Lower lobe of right lung (tissue), 2 donors: ENCODE measurements around the gene AFF3. TPM values are rescaled to one million over a fixed set of nuclear protein-coding genes. Genes with fewer than 3 reads are reported as not detected.

Source experiments
- ATAC-seq, 2 donors: fragments of 200-7000 bp; cut with Tn5 transposase; one replicate each; pipeline ENCODE4 v1.9.1; 2020 to 2022; ENCODE audit warnings: mild to moderate bottlenecking in 2 of 2, moderate library complexity in 2 of 2
- DNase-seq: peaks from one replicate; pipeline ENCODE4 v3.0.0-alpha.2; 2020
- H3K27ac ChIP-seq: fragments of 200-600 bp; one replicate; pipeline ENCODE4 v1.8.0; 2022
- H3K27me3 ChIP-seq: fragments of 200-600 bp; one replicate; pipeline ENCODE4 v1.8.0; 2022; ENCODE audit warnings: low read depth
- H3K36me3 ChIP-seq: fragments of 200-600 bp; one replicate; pipeline ENCODE4 v1.8.0; 2022; ENCODE audit warnings: mild to moderate bottlenecking
- H3K4me1 ChIP-seq: fragments of 200-600 bp; one replicate; pipeline ENCODE4 v1.8.0; 2022
- H3K4me3 ChIP-seq: fragments of 200-600 bp; one replicate; pipeline ENCODE4 v1.8.0; 2022; ENCODE audit warnings: mild to moderate bottlenecking
- H3K9me3 ChIP-seq: fragments of 200-600 bp; one replicate; pipeline ENCODE4 v1.8.0; 2022
- intact Hi-C: fragments of 100-400 bp; cut with DNase I; formaldehyde crosslinking; loops from one replicate; pipeline ENCODE4 v1.11.0; 2022
- total RNA-seq: library from RNA; stranded (reverse); fragmentation: NEBNext Ultra II Directional; extraction: Animal tissue kit (Norgen Biotek cat#: 25700); gene quantifications from one replicate; pipeline ENCODE4 v1.2.1, GENCODE V29; 2021
- TF ChIP-seq, protein P1 (sequence below): fragments of 200-600 bp; IDR thresholded peaks from one replicate; pipeline ENCODE4 v1.8.0; 2022; ENCODE audit warnings: antibody characterized with exemption, mild to moderate bottlenecking
- donor health status: DM: no; HTN: yes; CAD: no; lungs with severe emphysema.

The AFF3 gene
- total RNA-seq, 1 donor from 2014 or later, result 57.3 TPM

DNA sequence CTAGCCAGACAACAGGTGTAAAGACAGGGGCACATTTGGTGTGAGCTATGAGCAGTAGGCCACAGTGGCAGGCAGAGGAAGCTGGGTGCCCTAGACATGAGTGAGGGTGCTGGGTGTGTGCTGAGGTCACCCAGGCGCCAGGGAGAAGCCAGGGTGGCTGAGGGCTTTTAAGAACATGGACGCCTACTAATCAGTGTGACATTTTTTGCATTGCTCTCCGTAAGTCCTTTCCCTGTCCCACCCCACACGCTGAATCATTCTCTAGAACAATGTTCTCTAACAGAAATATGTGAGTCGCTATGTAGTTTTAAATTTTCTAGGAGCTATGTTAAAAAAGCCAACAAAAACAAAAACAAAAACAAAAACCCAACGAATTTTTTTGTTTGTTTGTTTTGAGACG, 448.1 kb downstream of the AFF3 start:
- Histone ChIP-seq H3K27me3 (no peaks in the 10 kb centered on the region), H3K27ac (no peak overlapping the region), H3K9me3 (no peaks in the 10 kb centered on the region), H3K4me1 (peaks cover 7% of the 10 kb centered on the region), H3K36me3 (no peaks in the 10 kb centered on the region), H3K4me3 (no peak overlapping the region)
- TF ChIP-seq, protein P1, sequence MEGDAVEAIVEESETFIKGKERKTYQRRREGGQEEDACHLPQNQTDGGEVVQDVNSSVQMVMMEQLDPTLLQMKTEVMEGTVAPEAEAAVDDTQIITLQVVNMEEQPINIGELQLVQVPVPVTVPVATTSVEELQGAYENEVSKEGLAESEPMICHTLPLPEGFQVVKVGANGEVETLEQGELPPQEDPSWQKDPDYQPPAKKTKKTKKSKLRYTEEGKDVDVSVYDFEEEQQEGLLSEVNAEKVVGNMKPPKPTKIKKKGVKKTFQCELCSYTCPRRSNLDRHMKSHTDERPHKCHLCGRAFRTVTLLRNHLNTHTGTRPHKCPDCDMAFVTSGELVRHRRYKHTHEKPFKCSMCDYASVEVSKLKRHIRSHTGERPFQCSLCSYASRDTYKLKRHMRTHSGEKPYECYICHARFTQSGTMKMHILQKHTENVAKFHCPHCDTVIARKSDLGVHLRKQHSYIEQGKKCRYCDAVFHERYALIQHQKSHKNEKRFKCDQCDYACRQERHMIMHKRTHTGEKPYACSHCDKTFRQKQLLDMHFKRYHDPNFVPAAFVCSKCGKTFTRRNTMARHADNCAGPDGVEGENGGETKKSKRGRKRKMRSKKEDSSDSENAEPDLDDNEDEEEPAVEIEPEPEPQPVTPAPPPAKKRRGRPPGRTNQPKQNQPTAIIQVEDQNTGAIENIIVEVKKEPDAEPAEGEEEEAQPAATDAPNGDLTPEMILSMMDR, result no peak
- ATAC-seq (no peak), DNase-seq (no peak)
- intact Hi-C loops, result no loop called here

DNA sequence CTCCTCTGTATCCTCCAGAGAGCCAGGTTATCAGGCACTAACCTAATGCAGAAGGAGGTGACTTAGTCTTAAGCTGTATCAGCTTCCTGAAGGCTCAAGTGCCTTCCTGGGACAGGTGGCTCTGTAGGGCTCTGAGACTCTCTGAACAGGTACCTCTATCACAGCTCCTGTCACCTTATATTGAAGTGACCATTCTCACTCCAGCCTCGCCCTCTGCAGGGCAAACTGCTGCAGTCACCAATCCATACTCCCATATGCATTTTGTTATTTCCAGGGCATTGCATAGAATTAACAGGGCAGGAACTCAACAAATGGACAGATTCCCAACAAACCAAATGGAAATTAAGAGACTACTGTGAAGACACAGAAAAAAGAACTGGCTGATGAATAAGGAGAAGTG, 449.6 kb downstream of the AFF3 start:
- ATAC-seq, result no peak
- no peak overlapping the region for H3K4me3 ChIP-seq
- H3K36me3 ChIP-seq, result no peaks in the 10 kb centered on the region
- no peak overlapping the region for H3K27ac ChIP-seq
- no peaks in the 10 kb centered on the region for H3K27me3 ChIP-seq
- no peak for DNase-seq
- no peaks in the 10 kb centered on the region for H3K9me3 ChIP-seq
- TF ChIP-seq, protein P1, result no peak
- intact Hi-C loops, result no loop called here
- peaks cover 7% of the 10 kb centered on the region for H3K4me1 ChIP-seq

DNA sequence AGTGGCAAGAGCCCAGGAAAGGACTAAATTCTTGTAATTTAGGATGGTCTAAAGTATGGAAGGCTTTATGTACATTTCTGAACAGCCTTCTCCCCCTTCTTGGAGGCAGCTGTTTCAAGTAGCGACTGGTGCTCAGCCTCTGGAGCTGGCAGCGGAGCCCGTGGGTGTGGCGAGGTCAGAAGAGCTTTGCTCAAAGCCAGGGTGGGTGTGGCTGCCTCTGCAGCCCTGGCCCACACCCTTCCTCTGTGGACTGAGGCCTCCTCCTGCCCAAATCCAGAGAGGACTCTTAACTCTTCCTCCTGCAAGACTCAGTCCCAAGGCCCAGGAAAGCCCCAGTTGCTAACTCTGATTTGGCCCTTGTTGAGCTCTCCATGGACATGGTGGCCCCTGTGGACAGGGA, 450.5 kb downstream of the AFF3 start:
- ATAC-seq (peak; percentile 55 to 85), DNase-seq (peak; percentile 60)
- TF ChIP-seq, protein P1, result no peak
- Histone ChIP-seq H3K9me3 (no peaks in the 10 kb centered on the region), H3K4me1 (peaks cover 7% of the 10 kb centered on the region), H3K27ac (no peak overlapping the region), H3K27me3 (no peaks in the 10 kb centered on the region), H3K36me3 (no peaks in the 10 kb centered on the region), H3K4me3 (no peak overlapping the region)
- intact Hi-C loops, result no loop called here

DNA sequence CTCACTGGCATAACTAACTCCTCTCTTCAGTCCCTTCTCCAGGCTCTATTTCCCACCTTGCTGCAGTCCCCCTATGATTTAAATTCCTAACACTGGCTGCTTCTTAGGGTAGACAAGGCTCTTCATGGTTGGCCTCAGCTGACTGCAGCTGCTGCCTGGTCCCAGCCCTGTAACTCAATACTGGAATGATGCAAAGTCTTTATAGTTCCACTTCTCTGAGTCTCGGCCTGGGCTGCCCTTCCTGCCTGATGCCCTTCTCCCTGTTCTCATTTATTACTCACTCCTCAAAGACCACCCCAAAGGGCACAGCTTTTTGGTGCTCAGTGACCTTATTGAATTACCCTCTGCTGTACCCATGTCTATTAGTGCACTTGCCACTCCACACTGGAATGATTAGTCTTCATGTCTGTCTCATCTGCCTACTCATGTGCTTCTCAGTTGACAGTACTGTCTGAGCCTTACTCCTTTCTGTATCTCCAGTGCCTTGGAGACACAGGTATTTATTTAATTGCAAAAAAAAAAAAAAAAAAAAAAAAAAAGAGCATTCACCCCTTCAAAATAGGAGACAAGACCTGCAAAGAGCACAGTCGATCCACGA, 453.1 kb downstream of the AFF3 start:
- Histone ChIP-seq H3K27me3 (no peaks in the 10 kb centered on the region), H3K4me3 (no peak overlapping the region), H3K27ac (no peak overlapping the region), H3K36me3 (no peaks in the 10 kb centered on the region), H3K9me3 (no peaks in the 10 kb centered on the region), H3K4me1 (peaks cover 7% of the 10 kb centered on the region)
- DNase-seq, result no peak
- ATAC-seq, result no peak
- intact Hi-C loops, result no loop called here
- TF ChIP-seq, protein P1, result no peak

DNA sequence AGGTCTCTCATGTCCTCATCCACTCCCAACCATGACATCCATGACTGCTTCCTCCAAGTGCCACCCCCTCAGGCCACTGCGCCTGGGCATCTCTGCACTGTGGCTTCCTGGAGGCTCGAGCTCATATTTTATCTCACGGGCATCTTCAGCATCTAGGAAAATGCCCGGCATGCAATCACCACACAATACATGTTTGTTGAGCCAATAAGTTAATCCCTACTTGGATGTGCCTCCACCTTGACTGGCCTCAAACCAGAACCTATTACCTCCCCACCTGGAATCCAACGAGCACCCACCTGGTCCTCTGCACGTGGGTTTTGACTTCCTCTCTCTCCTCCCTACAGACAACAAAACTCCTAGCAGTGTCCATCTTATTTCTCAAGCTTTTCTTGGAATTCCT, 453.7 kb downstream of the AFF3 start:
- ATAC-seq (no peak), DNase-seq (no peak)
- intact Hi-C loops, result no loop called here
- TF ChIP-seq, protein P1, result no peak
- H3K4me3 ChIP-seq, result no peak overlapping the region
- no peak overlapping the region for H3K27ac ChIP-seq
- no peaks in the 10 kb centered on the region for H3K27me3 ChIP-seq
- peaks cover 7% of the 10 kb centered on the region for H3K4me1 ChIP-seq
- H3K36me3 ChIP-seq, result no peaks in the 10 kb centered on the region
- no peaks in the 10 kb centered on the region for H3K9me3 ChIP-seq
